Left ventricle myocardium inferior (tissue), 1 donor: Measurements from ENCODE around the gene PPP1R1C. TPM values are rescaled to one million over a fixed set of nuclear protein-coding genes. Genes with fewer than 3 reads are reported as not detected.

ENCODE experiments used
- DNase-seq: peaks from one replicate; pipeline ENCODE4 v3.0.0-alpha.2; 2020
- H3K27ac ChIP-seq: fragments of 200-600 bp; replicated peaks from 2 replicates; pipeline ENCODE4 v1.8.0; 2021
- H3K27me3 ChIP-seq: fragments of 200-600 bp; 2 replicates; pipeline ENCODE4 v1.8.0; 2021; ENCODE audit warnings: low read depth
- H3K36me3 ChIP-seq: fragments of 200-600 bp; 2 replicates; pipeline ENCODE4 v1.8.0; 2021
- H3K4me1 ChIP-seq: fragments of 200-600 bp; 2 replicates; pipeline ENCODE4 v1.8.0; 2021
- H3K4me3 ChIP-seq: fragments of 200-600 bp; 2 replicates; pipeline ENCODE4 v1.8.0; 2021; ENCODE audit warnings: mild to moderate bottlenecking, moderate library complexity
- H3K9me3 ChIP-seq: fragments of 200-600 bp; replicated peaks from 2 replicates; pipeline ENCODE4 v1.8.0; 2021
- intact Hi-C: fragments of 100-400 bp; cut with micrococcal nuclease; formaldehyde crosslinking; loops from one replicate; pipeline ENCODE4 v1.11.0; 2022
- total RNA-seq: library from RNA; stranded (reverse); fragmentation: NEBNext Ultra II Directional; extraction: Animal tissue kit (Norgen Biotek cat#: 25700); gene quantifications from one replicate; pipeline ENCODE4 v1.2.1, GENCODE V29; 2021
- TF ChIP-seq, protein P1 (sequence below): fragments of 200-600 bp; IDR thresholded peaks from 2 replicates; pipeline ENCODE4 v1.8.0; 2021; ENCODE audit warnings: antibody characterized with exemption, mild to moderate bottlenecking, borderline replicate concordance
- donor health status: DM: no; HTN: yes; CAD: no; lungs with severe emphysema.

The PPP1R1C gene
- total RNA-seq, 1 donor from 2014 or later, result 33.1 TPM

DNA sequence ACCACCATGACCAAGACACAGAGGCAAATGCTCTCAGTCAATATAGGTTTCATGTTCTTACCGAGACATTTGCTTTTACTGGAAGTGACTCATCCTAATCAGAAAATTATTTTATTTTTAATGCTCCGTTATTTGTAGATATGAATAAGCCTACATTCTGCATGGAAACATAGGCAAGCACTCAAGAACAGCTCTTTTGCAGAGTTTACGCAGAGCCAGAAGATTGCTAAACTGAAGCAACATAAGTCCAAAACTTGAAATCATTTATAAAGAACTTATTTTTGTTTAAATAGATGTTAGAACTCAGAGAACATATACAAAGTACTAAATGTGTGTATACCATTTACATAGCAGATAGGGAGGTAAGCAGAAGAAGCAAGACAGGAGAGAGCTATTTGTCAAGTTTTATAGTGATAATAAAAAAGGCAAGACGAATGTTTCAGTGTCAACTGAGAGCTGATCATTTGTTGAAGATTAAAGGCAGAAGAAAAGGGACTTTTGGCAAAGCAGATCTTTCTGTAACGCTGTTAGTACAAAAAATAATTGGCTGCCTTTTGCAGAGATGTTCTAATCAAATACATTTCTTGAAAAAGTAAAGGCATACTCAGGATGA, 12.4 kb upstream of the PPP1R1C start:
- Histone ChIP-seq H3K9me3 (no peaks in the 10 kb centered on the region), H3K27me3 (no peaks in the 10 kb centered on the region), H3K27ac (no peak overlapping the region), H3K4me3 (no peak overlapping the region), H3K36me3 (no peaks in the 10 kb centered on the region), H3K4me1 (no peaks in the 10 kb centered on the region)
- TF ChIP-seq, protein P1, sequence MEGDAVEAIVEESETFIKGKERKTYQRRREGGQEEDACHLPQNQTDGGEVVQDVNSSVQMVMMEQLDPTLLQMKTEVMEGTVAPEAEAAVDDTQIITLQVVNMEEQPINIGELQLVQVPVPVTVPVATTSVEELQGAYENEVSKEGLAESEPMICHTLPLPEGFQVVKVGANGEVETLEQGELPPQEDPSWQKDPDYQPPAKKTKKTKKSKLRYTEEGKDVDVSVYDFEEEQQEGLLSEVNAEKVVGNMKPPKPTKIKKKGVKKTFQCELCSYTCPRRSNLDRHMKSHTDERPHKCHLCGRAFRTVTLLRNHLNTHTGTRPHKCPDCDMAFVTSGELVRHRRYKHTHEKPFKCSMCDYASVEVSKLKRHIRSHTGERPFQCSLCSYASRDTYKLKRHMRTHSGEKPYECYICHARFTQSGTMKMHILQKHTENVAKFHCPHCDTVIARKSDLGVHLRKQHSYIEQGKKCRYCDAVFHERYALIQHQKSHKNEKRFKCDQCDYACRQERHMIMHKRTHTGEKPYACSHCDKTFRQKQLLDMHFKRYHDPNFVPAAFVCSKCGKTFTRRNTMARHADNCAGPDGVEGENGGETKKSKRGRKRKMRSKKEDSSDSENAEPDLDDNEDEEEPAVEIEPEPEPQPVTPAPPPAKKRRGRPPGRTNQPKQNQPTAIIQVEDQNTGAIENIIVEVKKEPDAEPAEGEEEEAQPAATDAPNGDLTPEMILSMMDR, result no peak
- intact Hi-C loops, result loop anchor here (10.0 kb wide), 1 partner anchor 102 kb away; no protein-coding TSS in a partner anchor
- DNase-seq, result no peak

DNA sequence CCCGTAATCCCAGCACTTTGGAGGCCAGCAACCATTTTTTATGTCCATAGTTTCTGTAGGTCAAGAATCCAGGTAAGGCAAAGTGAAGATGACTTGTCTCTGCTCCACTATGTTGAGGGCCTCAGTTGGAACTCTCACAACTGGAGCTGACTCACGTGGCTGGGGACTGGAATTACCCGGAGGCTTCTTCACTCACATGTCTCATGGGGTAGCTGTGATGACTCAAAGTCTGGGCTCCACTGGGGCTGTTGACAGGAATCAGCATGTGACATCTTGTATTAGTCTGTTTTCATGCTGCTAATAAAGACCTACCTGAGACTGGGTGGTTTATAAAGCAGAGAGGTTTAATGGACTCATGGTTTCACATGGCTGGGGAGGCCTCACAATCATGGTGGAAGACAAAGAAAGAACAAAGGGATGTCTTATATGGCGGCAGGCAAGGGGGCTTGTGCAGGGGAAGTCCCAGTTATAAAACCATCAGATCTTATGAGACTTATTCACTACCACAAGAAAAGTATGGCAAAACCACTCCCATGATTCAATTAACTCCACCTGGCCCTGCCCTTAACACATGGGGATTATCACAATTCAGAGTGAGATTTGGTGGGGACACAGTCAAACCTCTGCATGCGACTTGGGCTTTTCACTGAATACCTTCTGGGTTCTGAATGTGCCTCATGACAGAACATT, 7.8 kb upstream of the PPP1R1C start:
- no peaks in the 10 kb centered on the region for H3K4me1 ChIP-seq
- intact Hi-C loops, result loop anchor here (10.0 kb wide), 1 partner anchor 97 kb away; no protein-coding TSS in a partner anchor
- H3K36me3 ChIP-seq, result no peaks in the 10 kb centered on the region
- no peak for DNase-seq
- no peak overlapping the region for H3K4me3 ChIP-seq
- H3K27me3 ChIP-seq, result no peaks in the 10 kb centered on the region
- TF ChIP-seq, protein P1, result no peak
- no peaks in the 10 kb centered on the region for H3K9me3 ChIP-seq
- no peak overlapping the region for H3K27ac ChIP-seq

DNA sequence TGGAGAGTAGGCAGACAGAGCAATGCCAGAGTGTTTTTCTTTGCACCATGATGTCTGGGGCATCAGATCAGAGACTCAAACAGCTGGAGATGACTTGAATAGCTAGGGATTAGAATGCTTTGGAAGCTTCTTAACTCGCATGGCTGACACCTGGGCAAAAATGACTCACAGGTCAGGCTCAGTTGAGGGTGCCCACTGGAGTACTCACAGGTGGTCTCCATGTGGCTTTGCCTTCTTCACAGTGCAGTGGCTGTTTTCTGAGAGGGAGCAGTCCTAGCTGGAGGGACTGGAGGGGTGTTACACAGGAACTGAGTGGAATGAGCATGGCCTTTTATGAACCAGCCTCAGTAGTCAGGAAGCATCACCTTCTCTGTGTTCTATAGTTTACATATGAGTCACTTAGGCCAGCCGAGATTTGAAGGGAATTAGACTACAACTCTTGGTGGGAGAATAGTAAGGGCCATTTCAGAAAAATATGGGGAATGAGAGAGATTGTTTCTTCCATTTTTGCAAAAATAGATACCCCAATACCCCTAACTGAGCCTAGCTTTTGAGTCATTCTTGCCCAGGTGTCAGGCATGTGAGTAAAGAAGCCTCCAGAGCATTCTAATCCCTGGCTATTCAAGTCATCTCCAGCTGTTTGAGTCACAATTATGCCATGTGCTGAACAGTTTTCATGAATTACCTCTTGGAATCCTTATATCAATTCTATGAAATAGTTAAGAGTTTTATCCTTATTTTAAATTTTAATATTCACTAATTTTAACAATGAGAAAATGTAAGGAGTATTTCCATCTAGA, 7.1 kb upstream of the PPP1R1C start:
- TF ChIP-seq, protein P1, result no peak
- DNase-seq, result no peak
- H3K36me3 ChIP-seq, result no peaks in the 10 kb centered on the region
- H3K27ac ChIP-seq, result no peak overlapping the region
- H3K4me1 ChIP-seq, result no peaks in the 10 kb centered on the region
- intact Hi-C loops, result loop anchor here (10.0 kb wide), 1 partner anchor 96 kb away; no protein-coding TSS in a partner anchor
- no peaks in the 10 kb centered on the region for H3K9me3 ChIP-seq
- no peaks in the 10 kb centered on the region for H3K27me3 ChIP-seq
- no peak overlapping the region for H3K4me3 ChIP-seq

DNA sequence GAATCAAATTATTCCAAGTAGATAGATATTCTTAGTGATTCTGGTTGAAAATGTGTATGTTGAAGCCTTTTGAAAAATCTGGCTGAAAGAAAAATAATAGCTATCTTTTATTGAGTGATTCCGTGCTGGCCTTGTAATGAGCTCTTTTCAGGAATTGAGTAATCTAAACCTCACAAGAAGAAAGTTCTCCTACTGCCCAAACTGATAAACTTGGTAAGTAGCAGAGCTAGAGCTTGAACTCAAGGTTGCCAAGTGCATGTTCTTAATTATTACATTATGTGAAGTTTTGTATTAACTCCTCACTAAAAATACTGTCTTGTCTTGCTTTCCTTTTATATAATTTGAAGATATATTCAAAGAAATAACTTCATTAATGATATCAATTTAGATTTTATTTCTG, 1.6 kb upstream of the PPP1R1C start:
- TF ChIP-seq, protein P1, result no peak
- intact Hi-C loops, result no loop called here
- peaks cover 20% of the 10 kb centered on the region for H3K4me1 ChIP-seq
- H3K4me3 ChIP-seq, result no peak overlapping the region
- peak overlapping the region; percentile 84 for H3K27ac ChIP-seq
- no peaks in the 10 kb centered on the region for H3K9me3 ChIP-seq
- no peak for DNase-seq
- no peaks in the 10 kb centered on the region for H3K27me3 ChIP-seq
- no peaks in the 10 kb centered on the region for H3K36me3 ChIP-seq

DNA sequence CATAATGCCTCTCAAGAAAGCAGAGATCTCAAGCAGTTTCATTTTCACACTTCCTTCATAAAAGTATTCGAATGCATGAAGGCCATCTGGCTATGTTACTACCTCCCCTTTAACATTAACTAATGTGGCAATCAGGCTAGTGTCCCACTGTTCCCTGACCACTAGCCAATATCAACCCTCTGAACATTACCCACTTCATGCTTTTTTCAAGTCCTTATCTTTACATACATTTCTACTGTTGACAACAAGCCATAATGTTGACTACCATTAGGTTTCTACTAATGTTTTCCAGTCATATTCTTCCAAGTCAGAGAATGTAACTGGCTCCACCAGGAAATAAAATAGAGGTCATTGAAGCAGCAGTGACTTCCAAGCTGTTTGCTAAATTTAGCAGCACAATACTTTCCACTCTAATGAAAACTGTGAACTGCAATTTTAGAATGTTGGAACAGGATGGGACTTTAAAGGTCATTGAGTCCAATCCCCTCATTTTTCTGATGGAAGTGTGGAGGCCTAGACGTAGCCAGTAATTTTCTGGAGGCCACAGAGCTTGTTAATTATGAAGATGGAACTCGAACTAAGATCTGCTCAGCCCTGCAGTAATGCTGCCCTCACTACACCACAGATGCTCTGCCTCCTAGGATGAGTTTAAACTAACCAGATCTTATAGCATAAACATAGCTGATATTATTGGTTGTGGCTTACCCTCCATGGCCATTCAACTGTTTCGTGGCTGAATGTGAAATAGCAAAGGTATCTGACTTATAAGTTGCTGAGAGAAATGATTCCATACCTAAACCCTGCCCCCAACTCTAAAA, 630 bp upstream of the PPP1R1C start:
- TF ChIP-seq, protein P1, result no peak
- H3K4me1 ChIP-seq, result peaks cover 26% of the 10 kb centered on the region
- H3K9me3 ChIP-seq, result no peaks in the 10 kb centered on the region
- H3K36me3 ChIP-seq, result no peaks in the 10 kb centered on the region
- H3K27me3 ChIP-seq, result no peaks in the 10 kb centered on the region
- peak overlapping the region; percentile 61 for H3K4me3 ChIP-seq
- H3K27ac ChIP-seq, result peak overlapping the region; percentile 84
- DNase-seq, result no peak
- intact Hi-C loops, result no loop called here
